Fibroblast of skin of left quadriceps (primary cell): Measurements from ENCODE around the gene LRRC32.

ENCODE experiments used
- DNase-seq, 2 experiments: peaks; one replicate each; pipeline ENCODE4 v3.0.0-alpha.2; 2013; ENCODE audit warnings: low read depth in 2 of 2

The LRRC32 gene

GRCh38 chr11:76699451-76700091 is 29.0 kb upstream of the LRRC32 start:
- DNase-seq: no peak

- no peak for DNase-seq
Observed at GRCh38 chr11:76698321-76699043, 27.9 kb upstream of the LRRC32 start.

- DNase-seq: no peak
Observed at GRCh38 chr11:76696756-76697155, 26.2 kb upstream of the LRRC32 start.

- DNase-seq: no peak
Observed at GRCh38 chr11:76695771-76696170, 25.2 kb upstream of the LRRC32 start.

GRCh38 chr11:76695133-76695532 is 24.6 kb upstream of the LRRC32 start:
- DNase-seq: no peak

- DNase-seq: peak; percentile 29 to 34
Observed at GRCh38 chr11:76694664-76695063, 24.1 kb upstream of the LRRC32 start.

GRCh38 chr11:76693806-76694205 is 23.3 kb upstream of the LRRC32 start:
- no peak for DNase-seq

- no peak for DNase-seq
Observed at GRCh38 chr11:76692956-76693355, 22.4 kb upstream of the LRRC32 start.

GRCh38 chr11:76691655-76692054 is 21.1 kb upstream of the LRRC32 start:
- no peak for DNase-seq

- peak in 1 of 2 experiments; percentile 20 for DNase-seq
Observed at GRCh38 chr11:76690736-76691135, 20.2 kb upstream of the LRRC32 start.

- DNase-seq: no peak
Observed at GRCh38 chr11:76689313-76690260, 19.0 kb upstream of the LRRC32 start.

GRCh38 chr11:76688146-76688545 is 17.6 kb upstream of the LRRC32 start:
- no peak for DNase-seq

GRCh38 chr11:76686261-76687079 is 15.9 kb upstream of the LRRC32 start:
- no peak for DNase-seq

GRCh38 chr11:76685831-76686230 is 15.3 kb upstream of the LRRC32 start:
- DNase-seq: no peak

GRCh38 chr11:76685237-76685636 is 14.7 kb upstream of the LRRC32 start:
- no peak for DNase-seq

- DNase-seq: no peak
Observed at GRCh38 chr11:76684516-76684915, 14.0 kb upstream of the LRRC32 start.

- DNase-seq: no peak
Observed at GRCh38 chr11:76683161-76684095, 12.9 kb upstream of the LRRC32 start.

GRCh38 chr11:76682684-76683083 is 12.1 kb upstream of the LRRC32 start:
- no peak for DNase-seq

GRCh38 chr11:76682106-76682505 is 11.6 kb upstream of the LRRC32 start:
- no peak for DNase-seq
